HEK293 (cell line): ENCODE data around the gene S100A16.

Source experiments
- BCL11B ChIP-seq: fragments of 450-650 bp; formaldehyde crosslinking; IDR thresholded peaks from 2 replicates; pipeline ENCODE4 v1.5.1; 2016; ENCODE audit warnings: low read depth, missing biosample characterization, missing genetic modification characterization
- CTCF ChIP-seq: fragments of 450-650 bp; formaldehyde crosslinking; IDR thresholded peaks from 2 replicates; pipeline ENCODE4 v1.5.1; 2016; ENCODE audit warnings: missing biosample characterization, missing genetic modification characterization
- GLIS2 ChIP-seq: fragments of 450-650 bp; formaldehyde crosslinking; IDR thresholded peaks from 2 replicates; pipeline ENCODE4 v1.5.1; 2016; ENCODE audit warnings: missing biosample characterization, missing genetic modification characterization
- IKZF3 ChIP-seq: fragments of 450-650 bp; IDR thresholded peaks from 2 replicates; pipeline ENCODE4 v1.5.0; 2018; ENCODE audit warnings: missing biosample characterization, mild to moderate bottlenecking, missing genetic modification characterization, moderate library complexity
- KLF8 ChIP-seq: fragments of 450-650 bp; formaldehyde crosslinking; IDR thresholded peaks from 2 replicates; pipeline ENCODE4 v1.5.1; 2016; ENCODE audit warnings: missing biosample characterization, missing genetic modification characterization
- PATZ1 ChIP-seq: fragments of 450-650 bp; formaldehyde crosslinking; IDR thresholded peaks from 2 replicates; pipeline ENCODE4 v1.5.1; 2016; ENCODE audit warnings: missing biosample characterization, missing genetic modification characterization
- PRDM10 ChIP-seq: fragments of 450-650 bp; formaldehyde crosslinking; IDR thresholded peaks from 2 replicates; pipeline ENCODE4 v1.5.1; 2016; ENCODE audit warnings: missing biosample characterization, missing genetic modification characterization
- SCRT1 ChIP-seq: fragments of 450-650 bp; formaldehyde crosslinking; IDR thresholded peaks from 2 replicates; pipeline ENCODE4 v1.5.1; 2016; ENCODE audit warnings: missing biosample characterization, missing genetic modification characterization, borderline replicate concordance
- SETDB1 ChIP-seq: IDR thresholded peaks from one replicate; pipeline ENCODE4 v1.6.1; 2017; ENCODE audit warnings: mild to moderate bottlenecking, low read length, moderate library complexity, mixed read lengths; ENCODE audit not compliant: insufficient read length
- SP3 ChIP-seq: fragments of 450-650 bp; formaldehyde crosslinking; IDR thresholded peaks from 2 replicates; pipeline ENCODE4 v1.5.1; 2016; ENCODE audit warnings: missing biosample characterization, missing genetic modification characterization
- WT1 ChIP-seq: fragments of 450-650 bp; formaldehyde crosslinking; IDR thresholded peaks from 2 replicates; pipeline ENCODE4 v1.5.1; 2016; ENCODE audit warnings: missing biosample characterization, missing genetic modification characterization
- ZBTB11 ChIP-seq: fragments of 450-650 bp; formaldehyde crosslinking; conservative IDR thresholded peaks from 2 replicates; pipeline ENCODE4 v1.5.1; 2016; ENCODE audit warnings: low read depth, missing biosample characterization, missing genetic modification characterization
- ZBTB20 ChIP-seq: fragments of 450-650 bp; formaldehyde crosslinking; IDR thresholded peaks from 2 replicates; pipeline ENCODE4 v1.5.1; 2016; ENCODE audit warnings: missing biosample characterization, missing genetic modification characterization
- ZBTB48 ChIP-seq: fragments of 450-650 bp; formaldehyde crosslinking; IDR thresholded peaks from 2 replicates; pipeline ENCODE4 v1.5.1; 2016; ENCODE audit warnings: missing biosample characterization, missing genetic modification characterization
- ZBTB6 ChIP-seq: fragments of 450-650 bp; formaldehyde crosslinking; IDR thresholded peaks from 2 replicates; pipeline ENCODE4 v1.5.1; 2017; ENCODE audit warnings: missing biosample characterization, missing genetic modification characterization
- ZIC2 ChIP-seq: fragments of 450-650 bp; formaldehyde crosslinking; IDR thresholded peaks from 2 replicates; pipeline ENCODE4 v1.5.1; 2016; ENCODE audit warnings: missing biosample characterization, missing genetic modification characterization
- ZNF24 ChIP-seq: fragments of 450-650 bp; formaldehyde crosslinking; IDR thresholded peaks from 2 replicates; pipeline ENCODE4 v1.5.1; 2016; ENCODE audit warnings: missing biosample characterization, missing genetic modification characterization
- ZNF248 ChIP-seq: fragments of 450-650 bp; formaldehyde crosslinking; IDR thresholded peaks from 2 replicates; pipeline ENCODE4 v1.5.1; 2017; ENCODE audit warnings: missing biosample characterization, missing genetic modification characterization
- ZNF324 ChIP-seq: fragments of 450-650 bp; formaldehyde crosslinking; IDR thresholded peaks from 2 replicates; pipeline ENCODE4 v1.5.1; 2016; ENCODE audit warnings: missing biosample characterization, missing genetic modification characterization
- ZNF341 ChIP-seq: fragments of 450-650 bp; formaldehyde crosslinking; IDR thresholded peaks from 2 replicates; pipeline ENCODE4; 2016; ENCODE audit warnings: low read depth, missing biosample characterization, missing genetic modification characterization
- ZNF366 ChIP-seq: fragments of 450-650 bp; formaldehyde crosslinking; conservative IDR thresholded peaks from 2 replicates; pipeline ENCODE4 v1.5.1; 2016; ENCODE audit warnings: missing biosample characterization, missing genetic modification characterization
- ZNF501 ChIP-seq: fragments of 450-650 bp; formaldehyde crosslinking; IDR thresholded peaks from 2 replicates; pipeline ENCODE4 v1.5.1; 2016; ENCODE audit warnings: missing biosample characterization, missing genetic modification characterization
- ZNF561 ChIP-seq: fragments of 450-650 bp; IDR thresholded peaks from 2 replicates; pipeline ENCODE4 v1.5.1; 2018; ENCODE audit warnings: missing biosample characterization, missing genetic modification characterization, borderline replicate concordance
- ZNF629 ChIP-seq: fragments of 450-650 bp; formaldehyde crosslinking; IDR thresholded peaks from 2 replicates; pipeline ENCODE4 v1.5.1; 2017; ENCODE audit warnings: missing biosample characterization, missing genetic modification characterization
- ZNF639 ChIP-seq: fragments of 450-650 bp; formaldehyde crosslinking; IDR thresholded peaks from 2 replicates; pipeline ENCODE4 v1.5.1; 2016; ENCODE audit warnings: missing biosample characterization, missing genetic modification characterization

S100A16 gene

GRCh38 chr1:153626904-153627714, 14.2 kb upstream of the S100A16 start, which contains the start of gene S100A13 (continued):
- TF ChIP-seq ZNF629 (tag by site-specific recombination) (peak; percentile 56), SCRT1 (tag by site-specific recombination) (no peak), ZNF366 (peak; percentile 77), BCL11B (tag by site-specific recombination) (peak; percentile 72; the same call in 1 of the 2 replicates), ZNF24 (tag by site-specific recombination) (0 out of 2 replicates have a peak, but pooled peaks have one; percentile 35), KLF8 (tag by site-specific recombination) (peak; percentile 64), CTCF (tag by site-specific recombination) (peak; percentile 89; the same call in 1 of the 2 replicates), ZNF324 (tag by site-specific recombination) (no peak), ZIC2 (tag by site-specific recombination) (peak; percentile 64), ZNF341 (peak; percentile 61), WT1 (peak; percentile 16; the same call in 1 of the 2 replicates), ZBTB11 (tag by site-specific recombination) (0 out of 2 replicates have a peak, but pooled peaks have one; percentile 25), ZBTB6 (tag by site-specific recombination) (peak; percentile 95), SETDB1 (no peak), PATZ1 (tag by site-specific recombination) (peak; percentile 59), ZBTB20 (tag by site-specific recombination) (peak; percentile 62; the same call in 1 of the 2 replicates), SP3 (tag by site-specific recombination) (peak; percentile 27), ZNF561 (tag by site-specific recombination) (peak; percentile 53; the same call in 1 of the 2 replicates), ZNF248 (tag by site-specific recombination) (no peak), IKZF3 (peak; percentile 83), PRDM10 (tag by site-specific recombination) (peak; percentile 5; the same call in 1 of the 2 replicates), GLIS2 (tag by site-specific recombination) (peak; percentile 80), ZBTB48 (tag by site-specific recombination) (peak; percentile 60; the same call in 1 of the 2 replicates), ZNF639 (no peak), ZNF501 (peak; percentile 85; the same call in 1 of the 2 replicates)
